BJ (cell line): Measurements from ENCODE around the gene SULT1E1. TPM values are rescaled to one million over a fixed set of nuclear protein-coding genes. Genes with fewer than 3 reads are reported as not detected.

Source experiments
- CTCF ChIA-PET: fragments of 350-600 bp; formaldehyde crosslinking; extraction: SDS; loops from one replicate; lab custom pipeline; 2021; ENCODE audit warnings: antibody characterized with exemption, inconsistent platforms; lab: Yijun Ruan, JAX
- POLR2A ChIA-PET: fragments of 300-600 bp; sonication (Branson Sonifier 250); formaldehyde crosslinking; extraction: SDS; loops from one replicate; lab custom pipeline; 2021; ENCODE audit warnings: antibody characterized with exemption; lab: Charles Lee
- DNase-seq: peaks from one replicate; pipeline ENCODE4 v3.0.0-alpha.2; 2011; ENCODE audit warnings: low read depth
- H3K27me3 ChIP-seq: 2 replicates; pipeline ENCODE4 v1.6.0; 2011; ENCODE audit warnings: low read length; ENCODE audit not compliant: control insufficient read depth, insufficient read depth
- H3K36me3 ChIP-seq: 2 replicates; pipeline ENCODE4 v1.5.1; 2011; ENCODE audit warnings: low read length; ENCODE audit not compliant: control insufficient read depth, insufficient read depth
- H3K4me3 ChIP-seq: 2 replicates; pipeline ENCODE4 v1.5.1; 2011; ENCODE audit warnings: low read depth, mild to moderate bottlenecking, control low read depth, low read length
- polyA plus RNA-seq: library from polyadenylated mRNA; depleted of rRNA; stranded (reverse); fragments of >200 nt; gene quantifications from 2 replicates; pipeline ENCODE4 v1.2.3, GENCODE V29; 2011; rRNA removed
- TF ChIP-seq, protein P1 (sequence below): IDR thresholded peaks from 2 replicates; pipeline ENCODE4 v1.5.1; 2011; ENCODE audit warnings: low read depth, mild to moderate bottlenecking, control low read depth, inconsistent platforms, low read length, moderate library complexity; ENCODE audit not compliant: insufficient read depth

Gene SULT1E1
- polyA plus RNA-seq, 1 experiment = not detected

DNA sequence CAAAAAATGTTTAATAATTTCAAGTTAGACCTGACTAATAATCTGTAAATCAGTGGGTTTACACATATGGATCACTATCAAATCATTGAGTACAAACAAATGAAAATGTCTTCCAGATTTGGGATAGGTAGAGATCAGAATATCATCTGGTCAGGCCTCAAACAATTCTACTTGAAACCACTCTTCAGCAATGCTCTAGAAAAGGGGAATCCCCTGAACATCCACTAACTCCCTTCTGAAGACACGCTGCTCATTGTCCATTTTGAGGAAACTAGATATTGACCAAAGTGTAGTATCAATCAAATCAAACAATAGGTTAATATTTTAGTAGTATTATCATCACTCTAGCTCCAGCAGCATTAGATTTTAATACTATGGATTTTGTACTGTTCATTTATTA, 46.3 kb downstream of the SULT1E1 start:
- no peak overlapping the region for H3K4me3 ChIP-seq
- H3K27me3 ChIP-seq = no peaks in the 10 kb centered on the region
- DNase-seq = no peak
- TF ChIP-seq, protein P1, sequence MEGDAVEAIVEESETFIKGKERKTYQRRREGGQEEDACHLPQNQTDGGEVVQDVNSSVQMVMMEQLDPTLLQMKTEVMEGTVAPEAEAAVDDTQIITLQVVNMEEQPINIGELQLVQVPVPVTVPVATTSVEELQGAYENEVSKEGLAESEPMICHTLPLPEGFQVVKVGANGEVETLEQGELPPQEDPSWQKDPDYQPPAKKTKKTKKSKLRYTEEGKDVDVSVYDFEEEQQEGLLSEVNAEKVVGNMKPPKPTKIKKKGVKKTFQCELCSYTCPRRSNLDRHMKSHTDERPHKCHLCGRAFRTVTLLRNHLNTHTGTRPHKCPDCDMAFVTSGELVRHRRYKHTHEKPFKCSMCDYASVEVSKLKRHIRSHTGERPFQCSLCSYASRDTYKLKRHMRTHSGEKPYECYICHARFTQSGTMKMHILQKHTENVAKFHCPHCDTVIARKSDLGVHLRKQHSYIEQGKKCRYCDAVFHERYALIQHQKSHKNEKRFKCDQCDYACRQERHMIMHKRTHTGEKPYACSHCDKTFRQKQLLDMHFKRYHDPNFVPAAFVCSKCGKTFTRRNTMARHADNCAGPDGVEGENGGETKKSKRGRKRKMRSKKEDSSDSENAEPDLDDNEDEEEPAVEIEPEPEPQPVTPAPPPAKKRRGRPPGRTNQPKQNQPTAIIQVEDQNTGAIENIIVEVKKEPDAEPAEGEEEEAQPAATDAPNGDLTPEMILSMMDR = no peak
- CTCF ChIA-PET = interaction anchor here (0.6 kb wide), 1 partner anchor 11 kb away, joined by 3 read pairs; no protein-coding TSS in a partner anchor
- no peaks in the 10 kb centered on the region for H3K36me3 ChIP-seq
- POLR2A ChIA-PET = no interaction called here

DNA sequence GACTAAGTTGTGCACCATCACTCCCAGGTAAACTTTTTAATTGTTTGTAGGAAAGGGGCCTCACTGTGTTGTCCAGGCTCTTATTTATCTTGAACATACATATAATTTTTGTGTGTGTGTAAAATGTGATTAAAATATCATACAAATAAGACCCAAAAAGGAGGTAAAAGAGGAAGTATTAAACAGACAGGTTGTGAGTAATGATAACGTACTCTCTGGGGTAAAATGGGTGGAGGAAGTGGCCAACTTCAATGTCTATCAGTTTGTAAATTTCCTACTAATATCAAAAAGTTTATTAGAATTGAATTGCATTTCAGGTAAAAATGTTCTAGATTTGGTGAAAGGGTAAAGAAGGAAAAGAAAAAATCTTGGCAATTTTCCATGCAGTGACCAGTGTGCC, 48.8 kb downstream of the SULT1E1 start:
- ChIA-PET POLR2A (no interaction called here), CTCF (no interaction called here)
- DNase-seq = no peak
- Histone ChIP-seq H3K27me3 (no peaks in the 10 kb centered on the region), H3K4me3 (no peak overlapping the region), H3K36me3 (no peaks in the 10 kb centered on the region)
- TF ChIP-seq, protein P1 = no peak

DNA sequence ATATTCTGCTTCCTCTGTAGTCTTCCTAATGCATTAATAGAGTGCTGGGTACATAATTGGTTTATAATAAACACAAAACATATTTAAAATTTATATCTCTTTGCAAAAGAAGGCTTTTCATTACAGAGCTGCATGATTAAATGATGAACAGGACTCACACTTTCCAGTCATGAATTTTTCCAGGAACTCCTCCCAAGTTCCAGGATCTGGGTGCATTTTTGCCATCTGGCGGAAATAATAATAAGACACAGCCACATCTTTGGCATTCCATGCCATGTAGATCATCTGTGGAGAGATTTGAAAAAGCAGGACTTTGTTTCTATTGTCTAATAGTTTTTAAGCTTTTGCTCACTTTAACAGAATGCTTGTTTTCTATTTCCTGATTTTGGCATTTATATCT, 59.3 kb downstream of the SULT1E1 start:
- CTCF ChIA-PET = no interaction called here

DNA sequence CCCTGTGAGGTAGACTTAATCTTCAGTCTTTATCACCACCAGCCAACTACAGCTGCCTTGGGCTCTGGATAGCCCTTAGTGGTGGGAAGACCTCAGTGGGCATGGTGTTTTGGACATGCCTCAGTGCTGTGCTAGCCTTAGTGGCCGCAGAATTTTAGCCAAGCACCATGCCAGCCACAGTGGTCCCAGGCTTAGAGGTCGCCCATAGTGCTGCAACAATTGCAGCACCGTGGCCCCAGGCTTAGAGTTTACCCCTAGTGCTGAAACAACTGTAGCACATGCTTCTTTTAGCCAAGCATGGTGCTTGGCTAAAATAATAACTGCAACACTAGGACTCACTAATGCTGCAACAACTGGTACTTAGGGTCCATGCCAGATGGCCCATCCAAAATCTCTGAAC, 60.6 kb downstream of the SULT1E1 start:
- no peak overlapping the region for H3K4me3 ChIP-seq
- no peaks in the 10 kb centered on the region for H3K27me3 ChIP-seq
- ChIA-PET POLR2A (no interaction called here), CTCF (no interaction called here)
- TF ChIP-seq, protein P1 = no peak
- no peak for DNase-seq
- H3K36me3 ChIP-seq = no peaks in the 10 kb centered on the region

More for the DNA sequence above, 59.3 kb downstream of the SULT1E1 start:
- POLR2A ChIA-PET = no interaction called here
- no peak overlapping the region for H3K4me3 ChIP-seq
- TF ChIP-seq, protein P1 = no peak
- no peaks in the 10 kb centered on the region for H3K27me3 ChIP-seq
- H3K36me3 ChIP-seq = no peaks in the 10 kb centered on the region
- no peak for DNase-seq

DNA sequence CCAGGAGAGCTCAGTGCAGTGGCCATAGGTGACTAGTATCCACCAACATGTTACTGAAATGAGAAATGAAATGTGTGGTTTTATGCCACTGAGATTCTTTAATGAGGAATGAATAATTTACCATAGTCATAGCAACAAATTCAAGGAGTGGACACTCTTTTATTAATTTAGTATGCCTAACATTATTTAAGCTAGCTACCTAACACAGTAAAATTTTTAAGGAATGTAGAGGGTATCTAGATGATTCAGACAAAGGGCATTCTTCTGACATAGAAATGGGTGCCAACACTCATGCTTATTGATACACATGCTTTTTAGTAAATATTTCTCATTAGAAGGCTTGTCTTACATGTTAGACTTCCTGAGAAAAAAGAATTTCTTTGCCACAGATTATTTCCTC, 66.2 kb downstream of the SULT1E1 start:
- Histone ChIP-seq H3K27me3 (no peaks in the 10 kb centered on the region), H3K4me3 (no peak overlapping the region), H3K36me3 (no peaks in the 10 kb centered on the region)
- CTCF ChIA-PET = interaction anchor here (0.6 kb wide), 2 partner anchors 9 to 1846 kb away, joined by 3 to 4 read pairs; no protein-coding TSS in a partner anchor
- POLR2A ChIA-PET = no interaction called here
- no peak for DNase-seq
- TF ChIP-seq, protein P1 = no peak

Other genes starting within 250 kb of the SULT1E1 start
- not detected in 2 replicates for gene UGT2A2, start 220.5 kb downstream of the SULT1E1 start, polyA plus RNA-seq
- gene UGT2A1, start 206.9 kb downstream of the SULT1E1 start, polyA plus RNA-seq = not detected in 2 replicates
- gene SULT1B1, start 99.5 kb downstream of the SULT1E1 start, polyA plus RNA-seq = not detected in 2 replicates
- gene CSN1S1, start 70.9 kb upstream of the SULT1E1 start, polyA plus RNA-seq = not detected in 2 replicates
- gene CSN2, start 105.6 kb upstream of the SULT1E1 start, polyA plus RNA-seq = not detected in 2 replicates
- not detected in 2 replicates for gene STATH, start 135.8 kb upstream of the SULT1E1 start, polyA plus RNA-seq
- gene HTN3, start 168.3 kb upstream of the SULT1E1 start, polyA plus RNA-seq = not detected in 2 replicates
- gene HTN1, start 190.3 kb upstream of the SULT1E1 start, polyA plus RNA-seq = not detected in 2 replicates